Fibroblast of villous mesenchyme (primary cell): ENCODE data around the gene PRKG1. TPM values are rescaled to one million over a fixed set of nuclear protein-coding genes. Genes with fewer than 3 reads are reported as not detected.

Experiments
- DNase-seq: peaks from one replicate; pipeline ENCODE4 v3.0.0-alpha.2; 2010; ENCODE audit warnings: low read depth
- H3K4me3 ChIP-seq: 2 replicates; pipeline ENCODE4 v1.5.1; 2011; ENCODE audit warnings: low read depth, mild to moderate bottlenecking, low read length
- total RNA-seq: library from RNA; depleted of rRNA; stranded (reverse); fragments of >200 nt; gene quantifications from 2 replicates; pipeline ENCODE4 v1.2.3, GENCODE V29; 2012
- TF ChIP-seq, protein P1 (sequence below): IDR thresholded peaks from 2 replicates; pipeline ENCODE4 v1.5.1; 2012; ENCODE audit warnings: low read depth, mild to moderate bottlenecking, low read length; ENCODE audit not compliant: insufficient read depth

The PRKG1 gene
- total RNA-seq, 1 donor, result 19.0 TPM

DNA sequence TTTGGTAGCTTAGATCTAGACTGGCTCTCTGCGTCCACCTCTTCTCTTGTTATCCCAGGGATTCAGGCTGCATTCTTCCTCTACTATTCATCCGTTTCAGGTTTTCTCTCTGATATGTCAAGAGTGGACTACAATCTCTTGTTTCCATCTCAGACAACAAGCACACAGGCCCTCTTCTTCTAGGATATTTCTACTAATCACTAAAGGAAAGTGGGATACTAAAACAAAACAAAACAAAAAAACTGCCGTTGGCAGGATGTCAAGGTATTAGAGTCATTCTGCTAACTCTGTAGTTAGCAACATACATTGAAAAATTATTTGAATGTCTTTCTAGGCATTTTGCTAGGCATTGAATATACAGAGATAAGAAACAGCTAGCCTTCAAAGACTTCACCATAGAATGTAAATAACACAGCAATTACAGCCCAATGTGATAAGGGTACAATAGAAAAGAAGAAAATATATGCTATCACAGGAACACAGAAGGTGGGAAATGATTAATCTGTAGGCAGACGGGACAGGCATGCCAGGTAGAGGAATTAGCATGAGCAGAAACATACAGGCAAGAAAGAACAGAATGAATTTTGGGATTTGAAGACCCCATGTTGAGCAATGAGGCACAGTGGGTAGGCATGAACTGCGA, 414.6 kb downstream of the PRKG1 start:
- H3K4me3 ChIP-seq, result no peak overlapping the region
- TF ChIP-seq, protein P1, sequence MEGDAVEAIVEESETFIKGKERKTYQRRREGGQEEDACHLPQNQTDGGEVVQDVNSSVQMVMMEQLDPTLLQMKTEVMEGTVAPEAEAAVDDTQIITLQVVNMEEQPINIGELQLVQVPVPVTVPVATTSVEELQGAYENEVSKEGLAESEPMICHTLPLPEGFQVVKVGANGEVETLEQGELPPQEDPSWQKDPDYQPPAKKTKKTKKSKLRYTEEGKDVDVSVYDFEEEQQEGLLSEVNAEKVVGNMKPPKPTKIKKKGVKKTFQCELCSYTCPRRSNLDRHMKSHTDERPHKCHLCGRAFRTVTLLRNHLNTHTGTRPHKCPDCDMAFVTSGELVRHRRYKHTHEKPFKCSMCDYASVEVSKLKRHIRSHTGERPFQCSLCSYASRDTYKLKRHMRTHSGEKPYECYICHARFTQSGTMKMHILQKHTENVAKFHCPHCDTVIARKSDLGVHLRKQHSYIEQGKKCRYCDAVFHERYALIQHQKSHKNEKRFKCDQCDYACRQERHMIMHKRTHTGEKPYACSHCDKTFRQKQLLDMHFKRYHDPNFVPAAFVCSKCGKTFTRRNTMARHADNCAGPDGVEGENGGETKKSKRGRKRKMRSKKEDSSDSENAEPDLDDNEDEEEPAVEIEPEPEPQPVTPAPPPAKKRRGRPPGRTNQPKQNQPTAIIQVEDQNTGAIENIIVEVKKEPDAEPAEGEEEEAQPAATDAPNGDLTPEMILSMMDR, result no peak
- no peak for DNase-seq

DNA sequence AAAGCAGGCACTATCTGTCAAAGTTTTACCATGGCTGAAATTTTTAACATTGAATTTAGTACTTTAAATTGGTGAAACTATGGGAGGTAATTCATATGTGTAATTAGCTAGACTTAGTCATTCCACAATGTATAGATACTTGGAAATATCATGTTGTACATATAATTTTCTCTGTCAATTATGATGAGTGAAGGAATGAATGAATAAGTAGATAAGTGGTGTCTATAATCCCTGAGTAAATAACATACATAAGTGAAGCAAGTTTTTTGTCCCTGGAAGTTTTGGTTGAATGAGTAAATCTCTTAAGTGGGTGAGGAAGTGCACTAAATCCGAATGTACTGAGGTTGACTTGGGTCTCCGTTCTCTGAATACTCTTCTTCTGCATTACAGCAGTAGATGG, 424.1 kb downstream of the PRKG1 start:
- TF ChIP-seq, protein P1, result no peak
- no peak for DNase-seq
- H3K4me3 ChIP-seq, result no peak overlapping the region

DNA sequence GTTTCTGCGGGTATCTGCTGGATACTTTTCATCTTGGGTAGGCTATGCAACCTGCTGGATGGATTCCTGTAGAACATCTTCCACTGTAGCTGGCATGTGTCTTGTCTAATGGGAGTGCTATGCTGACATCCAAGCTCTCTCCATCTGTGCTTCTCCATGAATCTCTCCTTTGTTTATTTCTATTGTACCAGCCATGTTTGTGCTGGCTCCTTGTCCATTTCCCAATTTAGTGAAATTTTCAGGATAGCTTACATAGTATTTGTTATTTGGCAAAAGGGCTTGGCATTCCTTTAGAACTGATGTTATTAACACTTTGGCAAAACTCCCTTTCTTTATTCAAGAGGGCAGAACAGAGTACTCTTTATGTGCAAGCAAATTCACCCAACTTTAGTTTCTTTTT, 427.1 kb downstream of the PRKG1 start:
- no peak for DNase-seq
- TF ChIP-seq, protein P1, result no peak
- H3K4me3 ChIP-seq, result no peak overlapping the region

DNA sequence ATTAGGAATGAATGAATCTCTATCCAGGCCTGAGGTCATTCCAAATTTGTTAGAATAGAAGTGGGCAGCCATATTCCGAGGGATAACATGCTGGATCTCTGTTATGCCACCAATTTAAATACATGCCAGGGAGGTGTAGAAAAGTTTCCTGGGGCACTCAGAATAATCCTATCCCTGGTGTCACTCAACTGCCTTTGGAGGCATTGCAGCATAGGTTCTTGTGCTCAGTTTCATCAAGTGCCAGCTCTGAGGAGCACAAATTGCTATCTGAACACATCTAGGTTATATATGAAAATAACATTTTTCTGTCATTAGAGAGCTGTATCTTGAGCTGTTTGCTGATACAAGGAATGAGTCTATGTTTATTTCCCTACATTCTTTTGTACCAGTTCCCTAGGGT, 427.8 kb downstream of the PRKG1 start:
- DNase-seq, result no peak
- TF ChIP-seq, protein P1, result no peak
- no peak overlapping the region for H3K4me3 ChIP-seq

DNA sequence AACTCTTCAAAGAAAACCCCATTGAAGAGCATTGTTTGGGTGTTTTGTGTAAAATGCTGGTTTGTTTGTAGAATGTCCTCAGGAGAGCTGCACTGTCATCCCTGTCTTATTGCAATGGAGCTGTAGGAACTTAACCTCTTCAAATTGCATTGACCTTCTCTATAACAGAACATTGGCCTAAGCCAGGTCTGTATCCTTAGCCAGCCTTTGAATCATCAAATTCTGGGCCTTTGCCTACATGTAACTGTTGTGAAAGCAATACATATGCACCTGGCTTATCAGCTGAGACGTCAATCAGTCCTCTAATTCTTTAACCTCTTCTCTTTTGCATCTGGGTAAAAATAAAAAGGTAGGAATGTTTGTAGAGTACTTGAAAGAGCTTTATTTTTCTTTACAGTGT, 429.1 kb downstream of the PRKG1 start:
- no peak overlapping the region for H3K4me3 ChIP-seq
- TF ChIP-seq, protein P1, result no peak

DNA sequence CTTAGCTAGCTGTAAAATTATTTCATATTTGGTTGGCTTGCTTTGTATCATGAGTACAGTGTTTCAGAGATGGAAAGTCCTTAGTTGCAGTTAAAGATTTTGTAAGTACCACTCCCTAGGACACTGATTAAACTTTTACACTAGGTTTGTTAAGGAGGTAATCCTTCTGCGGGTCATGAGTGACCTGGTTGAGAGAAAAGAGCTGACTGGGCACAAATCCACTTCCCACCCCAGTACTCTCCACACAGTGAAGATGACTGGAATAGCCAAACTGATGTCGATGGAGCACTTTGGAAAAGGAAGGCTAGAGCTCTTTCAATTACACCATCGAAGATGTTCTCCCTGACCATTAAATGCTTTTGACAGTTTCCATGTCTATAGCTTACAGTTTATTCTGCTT, 433.2 kb downstream of the PRKG1 start:
- no peak overlapping the region for H3K4me3 ChIP-seq
- TF ChIP-seq, protein P1, result no peak
- DNase-seq, result no peak

More for the DNA sequence above, 429.1 kb downstream of the PRKG1 start:
- DNase-seq, result no peak

DNA sequence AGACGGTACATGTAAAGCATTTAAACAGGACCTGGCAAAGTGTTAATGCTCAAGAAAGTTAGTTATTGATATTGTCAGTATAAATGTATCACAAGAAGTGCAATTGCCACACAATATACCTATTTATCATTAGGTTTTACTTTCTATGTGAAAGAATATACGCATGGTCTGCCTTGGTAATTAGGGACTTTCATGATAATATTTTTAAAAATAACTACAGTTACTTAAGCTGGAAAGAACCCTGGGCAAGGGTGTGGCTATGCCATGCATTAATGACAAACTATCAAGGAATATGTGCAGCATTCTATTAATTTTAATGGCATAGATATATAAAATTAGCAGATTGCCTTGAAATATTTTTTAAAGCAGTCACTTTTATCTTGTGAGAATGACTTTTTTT, 433.9 kb downstream of the PRKG1 start:
- no peak for DNase-seq
- H3K4me3 ChIP-seq, result no peak overlapping the region
- TF ChIP-seq, protein P1, result no peak
